Effector memory CD8-positive, alpha-beta T cell (primary cell): Measurements from ENCODE around the gene MGAT1.

Experiments
- ATAC-seq: fragments of 150-1000 bp; cut with Tn5 transposase; replicated peaks from 2 replicates; pipeline ENCODE4 v1.10.0; 2021; ENCODE audit warnings: mild to moderate bottlenecking, moderate library complexity
- DNase-seq, 3 experiments: peaks; one replicate each; pipeline ENCODE4 v3.0.0; 2021
- H3K27ac Mint-ChIP-seq, 2 donors: one replicate each; pipeline ENCODE4 v1.8.0; 2022; ENCODE audit warnings: mild to moderate bottlenecking in 2 of 2, mixed read lengths in 2 of 2, moderate library complexity in 2 of 2
- H3K27me3 Mint-ChIP-seq, 2 donors: one replicate each; pipeline ENCODE4 v1.8.0; 2022; ENCODE audit warnings: mixed read lengths in 2 of 2
- H3K36me3 Mint-ChIP-seq: one replicate; pipeline ENCODE4 v1.8.0; 2022; ENCODE audit warnings: mild to moderate bottlenecking, moderate library complexity, mixed read lengths; ENCODE audit not compliant: insufficient read depth
- H3K4me1 Mint-ChIP-seq, 2 donors: one replicate each; pipeline ENCODE4 v1.8.0; 2022; ENCODE audit warnings: low read depth in 2 of 2, mixed read lengths in 2 of 2
- H3K4me3 Mint-ChIP-seq, 2 donors: one replicate each; pipeline ENCODE4 v1.8.0; 2022; ENCODE audit warnings: mild to moderate bottlenecking in 2 of 2, mixed read lengths in 2 of 2, moderate library complexity in 2 of 2
- H3K9me3 Mint-ChIP-seq, 2 donors: one replicate each; pipeline ENCODE4 v1.8.0; 2022; ENCODE audit warnings: mixed read lengths in 2 of 2

The MGAT1 gene

GRCh38 chr5:180806351-180807011, 3.9 kb upstream of the MGAT1 start:
- peaks cover 60 to 61% of the 10 kb centered on the region in 2 donors for H3K4me1 Mint-ChIP-seq
- DNase-seq, result no peak
- H3K27ac Mint-ChIP-seq, result peak overlapping the region; percentile 96 to 98
- peak overlapping the region; percentile 84 to 96 for H3K4me3 Mint-ChIP-seq
- H3K9me3 Mint-ChIP-seq, result no peaks in the 10 kb centered on the region
- ATAC-seq, result no peak
- no peaks in the 10 kb centered on the region for H3K27me3 Mint-ChIP-seq
- peaks cover 56% of the 10 kb centered on the region for H3K36me3 Mint-ChIP-seq

DNA sequence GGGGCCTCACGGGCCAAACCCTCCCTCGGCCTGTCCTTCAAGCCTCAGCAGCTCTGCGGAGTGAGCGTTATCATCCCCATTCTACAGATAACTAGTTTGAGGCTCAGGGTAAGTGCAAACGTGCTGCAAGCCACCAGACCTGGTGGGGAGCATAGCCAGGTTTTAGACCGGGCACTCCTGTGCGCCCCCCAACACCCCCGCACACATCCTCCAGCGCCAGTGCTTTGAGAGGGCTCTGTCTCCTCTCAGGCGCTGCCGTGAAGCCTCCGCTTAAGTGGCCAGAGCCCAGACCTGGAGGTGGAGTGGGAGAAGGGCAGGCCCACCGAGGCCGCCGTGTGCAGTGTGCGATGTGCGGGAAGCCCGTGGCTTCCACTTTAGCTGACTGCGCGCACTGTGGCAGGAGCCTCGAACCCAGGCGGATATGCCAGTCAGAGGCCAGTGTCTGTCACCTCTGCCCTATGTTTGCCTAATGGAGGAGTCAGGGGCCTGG, 1.6 kb upstream of the MGAT1 start:
- no peaks in the 10 kb centered on the region for H3K9me3 Mint-ChIP-seq
- peak overlapping the region; percentile 84 to 96 for H3K4me3 Mint-ChIP-seq
- ATAC-seq (peak; percentile 28), DNase-seq (peak in 2 of 3 experiments; percentile 22 to 38)
- peaks cover 72 to 76% of the 10 kb centered on the region in 2 donors for H3K4me1 Mint-ChIP-seq
- peaks cover 55% of the 10 kb centered on the region for H3K36me3 Mint-ChIP-seq
- no peaks in the 10 kb centered on the region for H3K27me3 Mint-ChIP-seq
- peak overlapping the region; percentile 95 to 96 for H3K27ac Mint-ChIP-seq

DNA sequence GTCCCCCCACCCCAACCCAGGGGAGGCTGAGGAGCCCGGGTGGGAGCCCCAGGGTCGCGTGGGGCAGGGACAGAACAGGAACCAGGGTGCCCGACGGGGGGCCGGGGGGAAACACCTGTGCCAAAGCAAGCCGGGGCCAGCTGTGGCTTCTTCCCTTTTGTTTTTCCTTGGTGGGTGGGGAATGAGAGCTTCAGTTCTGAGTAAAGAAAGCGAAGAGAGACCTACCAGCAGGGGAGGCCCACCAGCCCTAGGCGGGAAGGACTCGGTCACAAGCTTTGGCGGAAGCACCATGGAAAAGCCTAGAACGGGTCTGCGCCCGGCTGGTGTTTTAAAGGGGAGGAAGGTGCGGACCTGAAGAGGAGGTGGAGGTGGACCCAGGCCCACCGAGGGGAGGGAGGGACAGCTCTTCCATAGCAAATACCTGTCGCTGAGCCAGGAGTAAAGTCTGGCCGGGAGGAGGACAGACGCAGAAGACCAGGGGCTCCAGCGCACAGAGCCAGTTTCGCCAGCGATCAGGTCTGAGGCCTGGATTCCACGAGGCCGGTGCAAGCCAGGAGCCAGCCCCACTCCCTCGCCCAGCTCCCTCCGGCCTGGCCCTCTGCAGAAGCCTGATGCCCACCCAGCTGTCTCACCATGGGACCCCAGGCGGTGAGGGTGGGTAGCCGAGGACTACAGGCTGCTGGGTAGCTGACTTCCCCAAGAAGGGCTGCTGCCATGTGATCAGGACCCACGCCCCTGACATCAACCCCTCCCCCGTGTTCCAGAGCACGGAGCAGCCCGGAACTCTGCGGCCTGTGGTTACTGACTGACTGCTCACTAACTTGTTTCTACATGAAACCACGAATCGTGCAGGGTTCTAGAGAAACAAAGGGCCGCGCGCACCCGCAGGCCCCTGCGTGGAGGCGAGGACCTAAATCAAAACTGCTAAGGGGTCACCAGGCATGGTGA, 849 bp upstream of the MGAT1 start:
- DNase-seq, result peak; percentile 76 to 81 (median 80)

DNA sequence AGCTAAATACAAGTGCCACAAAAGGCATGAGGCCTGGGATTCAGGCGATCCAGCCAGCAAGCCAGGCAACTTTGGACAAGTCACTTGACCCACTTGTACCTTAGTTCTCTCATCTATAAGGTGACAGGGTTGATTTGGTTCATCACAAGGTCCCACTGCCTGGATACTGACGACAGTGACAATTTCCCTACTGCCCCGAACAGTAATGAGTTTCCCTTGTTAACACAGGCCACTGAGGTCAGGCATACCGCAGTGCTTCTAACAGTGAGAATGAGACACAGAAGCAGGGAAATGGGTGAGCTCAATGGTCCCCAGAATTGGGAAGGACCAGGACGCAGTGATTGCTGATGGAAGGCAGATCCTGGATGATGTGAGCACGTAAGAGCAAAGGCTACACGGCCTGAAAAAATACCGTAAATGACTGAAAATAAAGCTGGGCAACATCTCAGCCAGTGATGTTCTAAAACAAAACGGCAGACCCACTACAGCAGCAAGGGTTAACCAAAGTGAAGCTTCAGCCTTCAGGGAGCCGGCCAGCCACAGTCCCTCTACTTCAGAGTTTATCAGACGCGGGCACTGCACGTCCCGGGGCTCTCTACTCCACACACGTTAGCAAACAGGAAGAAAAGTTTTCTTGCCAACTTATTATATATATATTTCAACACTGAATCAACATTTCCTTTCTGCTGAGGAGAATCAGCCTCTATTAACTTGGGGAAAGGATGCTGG, 846 bp downstream of the MGAT1 start:
- peak overlapping the region; percentile 88 to 89 for H3K27ac Mint-ChIP-seq
- ATAC-seq (peak; percentile 4), DNase-seq (no peak)
- no peaks in the 10 kb centered on the region for H3K27me3 Mint-ChIP-seq
- H3K9me3 Mint-ChIP-seq, result no peaks in the 10 kb centered on the region
- H3K4me1 Mint-ChIP-seq, result peaks cover 69 to 75% of the 10 kb centered on the region in 2 donors
- H3K4me3 Mint-ChIP-seq, result peak overlapping the region; percentile 84 to 96
- peaks cover 50% of the 10 kb centered on the region for H3K36me3 Mint-ChIP-seq

More for the DNA sequence above, 849 bp upstream of the MGAT1 start:
- Mint-ChIP-seq H3K27me3 (no peaks in the 10 kb centered on the region), H3K4me1 (peaks cover 72 to 77% of the 10 kb centered on the region in 2 donors), H3K36me3 (peaks cover 56% of the 10 kb centered on the region), H3K27ac (peak overlapping the region; percentile 95 to 96), H3K9me3 (no peaks in the 10 kb centered on the region), H3K4me3 (peak overlapping the region; percentile 84 to 96)
- peak; percentile 77 for ATAC-seq

DNA sequence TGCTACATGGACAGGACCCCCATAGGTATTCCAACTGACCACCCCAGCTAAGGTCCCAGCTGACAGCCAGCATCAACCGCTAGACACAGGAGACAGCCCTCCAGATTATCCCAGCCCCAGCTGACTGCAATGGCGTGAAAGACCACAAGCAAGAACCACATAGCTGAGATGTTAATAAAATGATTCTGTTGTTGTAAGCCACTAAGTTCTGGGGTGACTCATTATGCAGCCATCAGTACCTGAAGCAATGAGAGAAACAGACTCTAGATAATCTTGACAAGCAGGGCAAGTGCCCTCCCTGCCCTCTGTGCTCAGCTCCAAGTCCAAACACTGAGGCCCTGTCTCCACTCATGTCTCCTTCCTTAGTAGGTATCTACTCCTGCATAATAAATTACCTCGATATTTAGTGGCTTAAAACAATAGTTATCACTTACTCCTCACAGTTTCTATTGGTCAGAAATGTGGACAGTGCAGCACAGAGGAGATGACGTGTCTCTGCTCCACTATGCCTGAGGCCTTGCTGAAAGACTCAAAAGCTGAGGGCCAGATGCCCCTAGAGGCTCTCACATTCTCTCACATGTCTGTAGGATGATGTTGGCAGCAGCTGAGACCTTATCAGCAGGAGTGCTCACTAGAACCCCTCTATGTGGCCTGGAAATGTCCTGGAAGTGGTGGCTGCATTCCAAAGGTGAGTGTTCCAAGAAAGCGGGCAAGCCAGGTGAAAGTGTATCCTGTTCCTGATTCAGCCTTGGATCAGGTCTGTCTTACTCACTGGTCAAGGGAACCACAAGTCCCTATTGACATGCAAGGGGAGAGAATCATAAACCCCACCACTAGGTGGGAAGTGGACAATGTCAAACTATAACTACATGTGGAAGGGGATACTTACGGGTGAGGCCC, 2.5 kb downstream of the MGAT1 start:
- peaks cover 75 to 78% of the 10 kb centered on the region in 2 donors for H3K4me1 Mint-ChIP-seq
- no peaks in the 10 kb centered on the region for H3K27me3 Mint-ChIP-seq
- H3K36me3 Mint-ChIP-seq, result peaks cover 42% of the 10 kb centered on the region
- peak overlapping the region; percentile 84 to 96 for H3K4me3 Mint-ChIP-seq
- no peak for DNase-seq
- ATAC-seq, result no peak
- H3K9me3 Mint-ChIP-seq, result no peaks in the 10 kb centered on the region
- H3K27ac Mint-ChIP-seq, result peak overlapping the region; percentile 44 to 89

DNA sequence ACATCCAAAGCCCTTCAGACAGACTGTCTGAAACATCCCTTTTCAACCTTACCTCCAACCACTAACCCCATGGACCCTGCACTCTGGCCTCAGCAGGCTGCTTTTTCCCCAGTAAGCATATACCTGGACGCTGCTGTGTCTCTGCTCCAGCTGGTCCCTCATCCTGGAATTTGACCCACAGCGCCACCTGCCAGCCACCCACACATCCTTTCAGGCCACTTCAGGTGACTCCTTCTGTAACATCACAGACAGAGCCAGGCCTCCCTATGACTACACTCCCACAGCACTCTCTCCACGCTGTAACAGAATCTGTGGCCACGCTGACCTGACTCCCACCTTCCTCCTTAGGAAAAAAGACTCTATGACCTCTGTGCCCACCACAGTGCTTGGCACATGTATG, 3.4 kb downstream of the MGAT1 start:
- DNase-seq (no peak), ATAC-seq (no peak)
- peaks cover 48% of the 10 kb centered on the region for H3K36me3 Mint-ChIP-seq
- peak overlapping the region; percentile 44 to 85 for H3K27ac Mint-ChIP-seq
- peaks cover 73 to 74% of the 10 kb centered on the region in 2 donors for H3K4me1 Mint-ChIP-seq
- no peaks in the 10 kb centered on the region for H3K27me3 Mint-ChIP-seq
- no peaks in the 10 kb centered on the region for H3K9me3 Mint-ChIP-seq
- H3K4me3 Mint-ChIP-seq, result peak overlapping the region; percentile 84 to 96

- DNase-seq (no peak), ATAC-seq (no peak)
- Mint-ChIP-seq H3K9me3 (no peaks in the 10 kb centered on the region), H3K27me3 (no peaks in the 10 kb centered on the region), H3K27ac (peak overlapping the region; percentile 44 to 85), H3K4me3 (peak overlapping the region; percentile 84 to 96), H3K36me3 (peaks cover 48% of the 10 kb centered on the region), H3K4me1 (peaks cover 71 to 80% of the 10 kb centered on the region in 2 donors)
Observed at GRCh38 chr5:180798193-180798592, 4.4 kb downstream of the MGAT1 start.

GRCh38 chr5:180797256-180798192, 5.1 kb downstream of the MGAT1 start:
- Mint-ChIP-seq H3K4me3 (peak overlapping the region; percentile 84 to 96), H3K36me3 (peaks cover 50% of the 10 kb centered on the region)
- ATAC-seq, result no peak

GRCh38 chr5:180795771-180796313, 6.8 kb downstream of the MGAT1 start:
- DNase-seq, result no peak
- no peaks in the 10 kb centered on the region for H3K9me3 Mint-ChIP-seq
- H3K27ac Mint-ChIP-seq, result peak overlapping the region; percentile 44 to 67
- H3K27me3 Mint-ChIP-seq, result no peaks in the 10 kb centered on the region
- H3K4me1 Mint-ChIP-seq, result peaks cover 69 to 73% of the 10 kb centered on the region in 2 donors
- peaks cover 55% of the 10 kb centered on the region for H3K36me3 Mint-ChIP-seq
- peak overlapping the region; percentile 27 to 96 for H3K4me3 Mint-ChIP-seq
- no peak for ATAC-seq

More at GRCh38 chr5:180797256-180798192, 5.1 kb downstream of the MGAT1 start:
- Mint-ChIP-seq H3K27ac (peak overlapping the region; percentile 44 to 85), H3K4me1 (peaks cover 76 to 84% of the 10 kb centered on the region in 2 donors), H3K9me3 (no peaks in the 10 kb centered on the region), H3K27me3 (no peaks in the 10 kb centered on the region)
- no peak for DNase-seq

DNA sequence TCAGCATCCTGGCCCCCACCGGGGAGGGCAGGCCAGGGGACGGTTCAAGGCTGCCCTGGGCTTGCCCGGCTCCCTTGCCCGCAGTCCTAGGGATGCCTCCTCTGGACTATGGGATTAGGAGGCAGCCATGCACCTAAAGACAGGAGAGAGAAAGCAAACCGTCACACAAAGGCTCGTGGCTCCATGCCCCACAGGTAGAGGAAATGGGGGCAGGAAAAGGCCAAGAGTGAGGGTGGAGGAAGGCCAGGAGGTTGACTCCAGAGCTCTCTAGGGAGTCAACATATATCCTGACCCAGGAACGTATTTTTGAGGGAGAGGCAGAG, 9.7 kb downstream of the MGAT1 start:
- no peaks in the 10 kb centered on the region for H3K9me3 Mint-ChIP-seq
- ATAC-seq, result no peak
- peak overlapping the region; percentile 62 to 75 for H3K27ac Mint-ChIP-seq
- DNase-seq, result no peak
- no peaks in the 10 kb centered on the region for H3K27me3 Mint-ChIP-seq
- peak overlapping the region in 1 of 2 donors; percentile 22 for H3K4me3 Mint-ChIP-seq
- peaks cover 50 to 53% of the 10 kb centered on the region in 2 donors for H3K4me1 Mint-ChIP-seq
- H3K36me3 Mint-ChIP-seq, result peaks cover 60% of the 10 kb centered on the region

DNA sequence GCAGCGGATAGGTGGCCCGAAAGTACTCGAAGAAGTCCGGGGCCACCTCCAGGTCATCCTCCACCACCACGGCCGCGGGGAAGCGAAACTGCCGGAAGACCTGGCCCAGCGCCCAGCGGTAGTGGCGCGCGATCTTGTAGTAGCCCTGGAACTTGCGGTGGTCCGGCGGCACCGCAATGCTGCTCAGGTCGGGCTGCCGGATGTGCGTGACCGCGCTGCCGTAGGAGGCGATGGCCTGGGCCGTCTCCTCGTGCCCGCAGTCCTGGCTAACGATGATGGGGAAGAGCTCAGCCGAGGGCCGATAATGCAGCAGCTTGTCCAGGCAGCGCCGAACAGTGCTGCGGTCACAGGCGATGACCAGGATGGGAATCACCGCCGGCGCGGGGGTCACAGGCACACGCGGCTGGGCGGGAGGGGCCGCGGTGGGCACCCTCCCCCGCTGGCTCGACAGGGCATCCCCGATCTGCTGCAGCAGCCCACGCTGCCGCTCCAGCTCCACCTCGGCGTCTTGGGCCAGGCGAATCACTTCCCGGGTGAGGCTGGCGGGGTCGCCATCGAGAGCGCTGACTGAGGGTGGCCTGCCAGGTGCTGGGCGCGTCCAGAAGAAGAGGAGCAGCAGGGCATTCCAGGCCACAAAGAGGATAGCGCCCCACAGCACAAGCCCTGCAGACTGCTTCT, 10.2 kb downstream of the MGAT1 start:
- DNase-seq (no peak), ATAC-seq (no peak)
- peak overlapping the region; percentile 62 to 75 for H3K27ac Mint-ChIP-seq
- H3K36me3 Mint-ChIP-seq, result peaks cover 63% of the 10 kb centered on the region
- peaks cover 49 to 51% of the 10 kb centered on the region in 2 donors for H3K4me1 Mint-ChIP-seq
- H3K27me3 Mint-ChIP-seq, result no peaks in the 10 kb centered on the region
- H3K9me3 Mint-ChIP-seq, result no peaks in the 10 kb centered on the region
- H3K4me3 Mint-ChIP-seq, result peak overlapping the region in 1 of 2 donors; percentile 22
